ENCODE data around the gene MSMP. TPM values are rescaled to one million over a fixed set of nuclear protein-coding genes. Genes with fewer than 3 reads are reported as not detected.

The MSMP gene
- total and polyA plus RNA-seq, 9 of the 15 experiments (the other 6 are each of a cell fraction or from before 2014, with no cell fraction given) = 0.60 TPM; not detected in 8

DNA sequence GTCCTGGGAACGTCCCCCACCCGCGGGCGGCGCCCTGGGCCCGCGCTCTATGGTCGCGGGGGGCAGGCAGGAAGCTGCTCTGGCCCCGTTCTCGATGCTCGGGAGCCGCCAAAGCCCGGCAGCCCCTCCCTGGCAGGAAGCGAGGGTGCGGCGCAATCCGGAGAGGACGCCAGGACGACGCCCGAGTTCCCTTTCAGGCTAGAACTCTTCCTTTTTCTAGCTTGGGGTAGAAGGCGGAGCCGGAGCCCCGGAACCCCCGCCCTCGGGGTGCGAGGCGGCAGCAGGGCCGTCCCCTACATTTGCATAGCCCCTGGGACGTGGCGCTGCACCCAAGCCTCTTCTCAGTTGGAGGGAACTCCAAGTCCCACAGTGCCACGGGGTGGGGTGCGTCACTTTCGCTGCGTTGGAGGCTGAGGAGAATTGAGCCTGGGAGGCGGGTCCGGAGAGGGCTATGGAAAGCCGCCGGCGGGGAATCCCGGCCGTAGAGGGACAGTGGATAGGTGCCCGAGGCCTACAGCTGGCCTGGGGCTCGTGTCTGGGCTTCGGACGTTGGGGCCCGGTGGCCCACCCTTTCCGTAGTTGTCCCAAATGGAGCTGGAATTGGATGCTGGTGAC, 21.8 kb downstream of the MSMP start, which contains the start of the genes CREB3 and TLN1 (continued):
- TF ChIP-seq BRCA1 (IDR thresholded peaks at IDR 0.05) = no peak
- TF ChIP-seq BRCA1 (CRISPR knock-in tag; IDR thresholded peaks at IDR 0.05) = no peak
- TF ChIP-seq, protein P1, sequence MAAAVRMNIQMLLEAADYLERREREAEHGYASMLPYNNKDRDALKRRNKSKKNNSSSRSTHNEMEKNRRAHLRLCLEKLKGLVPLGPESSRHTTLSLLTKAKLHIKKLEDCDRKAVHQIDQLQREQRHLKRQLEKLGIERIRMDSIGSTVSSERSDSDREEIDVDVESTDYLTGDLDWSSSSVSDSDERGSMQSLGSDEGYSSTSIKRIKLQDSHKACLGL (CRISPR knock-in tag; IDR thresholded peaks at IDR 0.05; ENCODE audit: borderline replicate concordance, poor library complexity, severe bottlenecking) = no peak
- TF ChIP-seq, protein P2, sequence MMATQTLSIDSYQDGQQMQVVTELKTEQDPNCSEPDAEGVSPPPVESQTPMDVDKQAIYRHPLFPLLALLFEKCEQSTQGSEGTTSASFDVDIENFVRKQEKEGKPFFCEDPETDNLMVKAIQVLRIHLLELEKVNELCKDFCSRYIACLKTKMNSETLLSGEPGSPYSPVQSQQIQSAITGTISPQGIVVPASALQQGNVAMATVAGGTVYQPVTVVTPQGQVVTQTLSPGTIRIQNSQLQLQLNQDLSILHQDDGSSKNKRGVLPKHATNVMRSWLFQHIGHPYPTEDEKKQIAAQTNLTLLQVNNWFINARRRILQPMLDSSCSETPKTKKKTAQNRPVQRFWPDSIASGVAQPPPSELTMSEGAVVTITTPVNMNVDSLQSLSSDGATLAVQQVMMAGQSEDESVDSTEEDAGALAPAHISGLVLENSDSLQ (IDR thresholded peaks at IDR 0.05) = no peak
- TF ChIP-seq KLF13 (tag; IDR thresholded peaks at IDR 0.05; ENCODE audit: borderline replicate concordance, low read depth) = no peak
- TF ChIP-seq, protein P3, sequence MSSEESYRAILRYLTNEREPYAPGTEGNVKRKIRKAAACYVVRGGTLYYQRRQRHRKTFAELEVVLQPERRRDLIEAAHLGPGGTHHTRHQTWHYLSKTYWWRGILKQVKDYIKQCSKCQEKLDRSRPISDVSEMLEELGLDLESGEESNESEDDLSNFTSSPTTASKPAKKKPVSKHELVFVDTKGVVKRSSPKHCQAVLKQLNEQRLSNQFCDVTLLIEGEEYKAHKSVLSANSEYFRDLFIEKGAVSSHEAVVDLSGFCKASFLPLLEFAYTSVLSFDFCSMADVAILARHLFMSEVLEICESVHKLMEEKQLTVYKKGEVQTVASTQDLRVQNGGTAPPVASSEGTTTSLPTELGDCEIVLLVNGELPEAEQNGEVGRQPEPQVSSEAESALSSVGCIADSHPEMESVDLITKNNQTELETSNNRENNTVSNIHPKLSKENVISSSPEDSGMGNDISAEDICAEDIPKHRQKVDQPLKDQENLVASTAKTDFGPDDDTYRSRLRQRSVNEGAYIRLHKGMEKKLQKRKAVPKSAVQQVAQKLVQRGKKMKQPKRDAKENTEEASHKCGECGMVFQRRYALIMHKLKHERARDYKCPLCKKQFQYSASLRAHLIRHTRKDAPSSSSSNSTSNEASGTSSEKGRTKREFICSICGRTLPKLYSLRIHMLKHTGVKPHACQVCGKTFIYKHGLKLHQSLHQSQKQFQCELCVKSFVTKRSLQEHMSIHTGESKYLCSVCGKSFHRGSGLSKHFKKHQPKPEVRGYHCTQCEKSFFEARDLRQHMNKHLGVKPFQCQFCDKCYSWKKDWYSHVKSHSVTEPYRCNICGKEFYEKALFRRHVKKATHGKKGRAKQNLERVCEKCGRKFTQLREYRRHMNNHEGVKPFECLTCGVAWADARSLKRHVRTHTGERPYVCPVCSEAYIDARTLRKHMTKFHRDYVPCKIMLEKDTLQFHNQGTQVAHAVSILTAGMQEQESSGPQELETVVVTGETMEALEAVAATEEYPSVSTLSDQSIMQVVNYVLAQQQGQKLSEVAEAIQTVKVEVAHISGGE (CRISPR knock-in tag; IDR thresholded peaks at IDR 0.05) = peak; percentile 53 to 96 (median 79); a peak in 5 of 6 replicates
- TF ChIP-seq, protein P4, sequence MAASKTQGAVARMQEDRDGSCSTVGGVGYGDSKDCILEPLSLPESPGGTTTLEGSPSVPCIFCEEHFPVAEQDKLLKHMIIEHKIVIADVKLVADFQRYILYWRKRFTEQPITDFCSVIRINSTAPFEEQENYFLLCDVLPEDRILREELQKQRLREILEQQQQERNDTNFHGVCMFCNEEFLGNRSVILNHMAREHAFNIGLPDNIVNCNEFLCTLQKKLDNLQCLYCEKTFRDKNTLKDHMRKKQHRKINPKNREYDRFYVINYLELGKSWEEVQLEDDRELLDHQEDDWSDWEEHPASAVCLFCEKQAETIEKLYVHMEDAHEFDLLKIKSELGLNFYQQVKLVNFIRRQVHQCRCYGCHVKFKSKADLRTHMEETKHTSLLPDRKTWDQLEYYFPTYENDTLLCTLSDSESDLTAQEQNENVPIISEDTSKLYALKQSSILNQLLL (CRISPR knock-in tag; IDR thresholded peaks at IDR 0.05; ENCODE audit: borderline replicate concordance) = no peak
- TF ChIP-seq, protein P5, sequence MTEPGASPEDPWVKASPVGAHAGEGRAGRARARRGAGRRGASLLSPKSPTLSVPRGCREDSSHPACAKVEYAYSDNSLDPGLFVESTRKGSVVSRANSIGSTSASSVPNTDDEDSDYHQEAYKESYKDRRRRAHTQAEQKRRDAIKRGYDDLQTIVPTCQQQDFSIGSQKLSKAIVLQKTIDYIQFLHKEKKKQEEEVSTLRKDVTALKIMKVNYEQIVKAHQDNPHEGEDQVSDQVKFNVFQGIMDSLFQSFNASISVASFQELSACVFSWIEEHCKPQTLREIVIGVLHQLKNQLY (CRISPR knock-in tag; conservative IDR thresholded peaks at IDR 0.05) = no peak
- TF ChIP-seq ZBED1 (IDR thresholded peaks at IDR 0.05) = no peak
- no peak for TF ChIP-seq ZSCAN32 (CRISPR knock-in tag; IDR thresholded peaks at IDR 0.05)
- peak; percentile 93 for TF ChIP-seq ETV5 (CRISPR knock-in tag; IDR thresholded peaks at IDR 0.05; ENCODE audit: low read depth)
- no peak for TF ChIP-seq CHD1 (IDR thresholded peaks at IDR 0.05; ENCODE audit: low read length)
- TF ChIP-seq ZBTB8A (IDR thresholded peaks at IDR 0.05; ENCODE audit: partially characterized antibody) = no peak
- no peak for TF ChIP-seq HDAC2 (IDR thresholded peaks at IDR 0.05)
- TF ChIP-seq RAD21 (CRISPR knock-in tag; conservative IDR thresholded peaks at IDR 0.05 in 1 of 2, IDR thresholded peaks at IDR 0.05 in 1 of 2) = no peak
- TF ChIP-seq ZNF239 (CRISPR knock-in tag; IDR thresholded peaks at IDR 0.05) = no peak
- no peak for TF ChIP-seq SMARCB1 (IDR thresholded peaks at IDR 0.05; ENCODE audit: insufficient read length, low read depth)
- TF ChIP-seq ZNF146 (CRISPR knock-in tag; IDR thresholded peaks at IDR 0.05; ENCODE audit: unreplicated experiment) = no peak
- TF ChIP-seq CBX2 (IDR thresholded peaks at IDR 0.05; ENCODE audit: insufficient read depth, low read length, poor library complexity, severe bottlenecking) = no peak
- TF ChIP-seq BCL6 (CRISPR knock-in tag; IDR thresholded peaks at IDR 0.05) = no peak
- no peak for TF ChIP-seq ZNF347 (CRISPR knock-in tag; IDR thresholded peaks at IDR 0.05; ENCODE audit: low read depth)

Data from K562 (cell line).